Left lung (tissue), 10 donors: ENCODE results near the gene IMMP2L. TPM values are rescaled to one million over a fixed set of nuclear protein-coding genes. Genes with fewer than 3 reads are reported as not detected.

Experiments used
- ATAC-seq: fragments of 200-7000 bp; cut with Tn5 transposase; one replicate; pipeline ENCODE4 v1.9.1; 2020; ENCODE audit warnings: moderate library complexity
- DNase-seq, 4 donors: peaks; one replicate each; pipeline ENCODE4 v3.0.0-alpha.2; 2013 to 2020
- H3K27ac ChIP-seq, 2 donors: fragments of 200-600 bp; sonication (generic) in 1 of 2; one replicate each; pipeline versions ENCODE4 v1.5.0 to v1.8.0; 2020 to 2021
- H3K27me3 ChIP-seq, 2 donors: fragments of 200-600 bp; sonication (generic) in 1 of 2; one replicate each; pipeline versions ENCODE4 v1.5.0 to v1.8.0; 2020 to 2021
- H3K36me3 ChIP-seq, 2 donors: fragments of 200-600 bp; sonication (generic) in 1 of 2; one replicate each; pipeline versions ENCODE4 v1.5.0 to v1.8.0; 2020 to 2021
- H3K4me1 ChIP-seq, 2 donors: fragments of 200-600 bp; one replicate each; pipeline ENCODE4 v1.8.0; 2021
- H3K4me3 ChIP-seq, 2 donors: fragments of 200-600 bp; sonication (generic) in 1 of 2; one replicate each; pipeline versions ENCODE4 v1.5.0 to v1.8.0; 2020 to 2021; ENCODE audit warnings: mild to moderate bottlenecking in 1 of 2
- H3K9me3 ChIP-seq, 2 donors: fragments of 200-600 bp; sonication (generic) in 1 of 2; one replicate each; pipeline versions ENCODE4 v1.5.0 to v1.8.0; 2020 to 2021
- CTCF ChIP-seq, 2 donors: fragments of 200-600 bp; sonication (generic) in 1 of 2; IDR thresholded peaks; one replicate each; pipeline versions ENCODE4 v1.5.0 to v1.8.0; 2021; ENCODE audit warnings: antibody characterized with exemption in 2 of 2
- intact Hi-C, 2 donors: fragments of 100-400 bp; cut with DNase I; formaldehyde crosslinking; loops; one replicate each; pipeline versions ENCODE4 v1.11.2 to v1.14.2; 2022
- polyA plus RNA-seq, 6 donors: library from polyadenylated mRNA; unstranded; fragments of 120-200 nt; gene quantifications; one replicate each; pipeline ENCODE4 v1.2.1, GENCODE V29; 2013; ENCODE audit not compliant: insufficient read length in 6 of 6
- total RNA-seq, 2 donors: library from RNA; stranded (reverse); fragmentation: NEBNext Ultra II Directional; extraction: Animal tissue kit (Norgen Biotek cat#: 25700); gene quantifications; one replicate each; pipeline ENCODE4 v1.2.1, GENCODE V29; 2021
- donor health status: DM: no; HTN: yes; CAD: no.
- donor health status: DM: no; HTN: no; CAD: no.

The IMMP2L gene
- total and polyA plus RNA-seq, 8 donors: 10.3 to 30.1 (median 25.7) TPM

- DNase-seq: no peak
- Histone ChIP-seq H3K36me3 (no peaks in the 10 kb centered on the region), H3K27ac (no peak overlapping the region), H3K4me1 (no peaks in the 10 kb centered on the region), H3K9me3 (no peaks in the 10 kb centered on the region), H3K4me3 (no peak overlapping the region), H3K27me3 (no peaks in the 10 kb centered on the region)
- intact Hi-C loops: no loop called here
- no peak for ATAC-seq
- TF ChIP-seq CTCF (IDR thresholded peaks at IDR 0.05): no peak
Observed at GRCh38 chr7:110881721-110882120, 680.6 kb downstream of the IMMP2L start.

- TF ChIP-seq CTCF (IDR thresholded peaks at IDR 0.05): no peak
- Histone ChIP-seq H3K36me3 (no peaks in the 10 kb centered on the region), H3K27ac (no peak overlapping the region), H3K4me1 (no peaks in the 10 kb centered on the region), H3K27me3 (no peaks in the 10 kb centered on the region), H3K9me3 (no peaks in the 10 kb centered on the region), H3K4me3 (no peak overlapping the region)
- DNase-seq (no peak), ATAC-seq (no peak)
- intact Hi-C loops: no loop called here
Observed at GRCh38 chr7:110880971-110881370, 681.3 kb downstream of the IMMP2L start.

GRCh38 chr7:110877016-110877415, 685.3 kb downstream of the IMMP2L start:
- DNase-seq (peak in 2 of 4 donors; percentile 30 to 68), ATAC-seq (peak; percentile 37)
- no peak overlapping the region for H3K4me3 ChIP-seq
- H3K9me3 ChIP-seq: no peaks in the 10 kb centered on the region
- TF ChIP-seq CTCF (IDR thresholded peaks at IDR 0.05): no peak
- no peaks in the 10 kb centered on the region for H3K36me3 ChIP-seq
- intact Hi-C loops: no loop called here
- H3K4me1 ChIP-seq: no peaks in the 10 kb centered on the region
- no peaks in the 10 kb centered on the region for H3K27me3 ChIP-seq
- H3K27ac ChIP-seq: no peak overlapping the region

GRCh38 chr7:110875346-110875745, 686.9 kb downstream of the IMMP2L start:
- no peaks in the 10 kb centered on the region for H3K27me3 ChIP-seq
- TF ChIP-seq CTCF (IDR thresholded peaks at IDR 0.05): no peak
- no peak overlapping the region for H3K27ac ChIP-seq
- H3K4me3 ChIP-seq: no peak overlapping the region
- DNase-seq (no peak), ATAC-seq (no peak)
- no peaks in the 10 kb centered on the region for H3K9me3 ChIP-seq
- no peaks in the 10 kb centered on the region for H3K4me1 ChIP-seq
- intact Hi-C loops: no loop called here
- H3K36me3 ChIP-seq: no peaks in the 10 kb centered on the region

GRCh38 chr7:110871856-110872255, 690.4 kb downstream of the IMMP2L start:
- intact Hi-C loops: no loop called here
- Histone ChIP-seq H3K27ac (no peak overlapping the region), H3K36me3 (no peaks in the 10 kb centered on the region), H3K4me3 (no peak overlapping the region), H3K27me3 (no peaks in the 10 kb centered on the region), H3K9me3 (peaks cover 0 to 3% of the 10 kb centered on the region in 2 donors), H3K4me1 (no peaks in the 10 kb centered on the region)
- ATAC-seq: no peak
- TF ChIP-seq CTCF (IDR thresholded peaks at IDR 0.05): no peak
- DNase-seq: no peak
